Fibroblast of mammary gland (primary cell): ENCODE results near the gene CD3D.

Experiments
- DNase-seq: peaks from one replicate; pipeline ENCODE4 v3.0.0-alpha.2; 2010; ENCODE audit warnings: low read depth
- H3K4me3 ChIP-seq: 2 replicates; pipeline ENCODE4 v1.5.1; 2011; ENCODE audit warnings: low read depth, mild to moderate bottlenecking, low read length, moderate library complexity; ENCODE audit not compliant: control insufficient read depth
- TF ChIP-seq, protein P1 (sequence below): conservative IDR thresholded peaks from 2 replicates; pipeline ENCODE4 v1.5.1; 2011; ENCODE audit warnings: low read depth, low read length, inconsistent platforms; ENCODE audit not compliant: control insufficient read depth, insufficient read depth

Gene CD3D

DNA sequence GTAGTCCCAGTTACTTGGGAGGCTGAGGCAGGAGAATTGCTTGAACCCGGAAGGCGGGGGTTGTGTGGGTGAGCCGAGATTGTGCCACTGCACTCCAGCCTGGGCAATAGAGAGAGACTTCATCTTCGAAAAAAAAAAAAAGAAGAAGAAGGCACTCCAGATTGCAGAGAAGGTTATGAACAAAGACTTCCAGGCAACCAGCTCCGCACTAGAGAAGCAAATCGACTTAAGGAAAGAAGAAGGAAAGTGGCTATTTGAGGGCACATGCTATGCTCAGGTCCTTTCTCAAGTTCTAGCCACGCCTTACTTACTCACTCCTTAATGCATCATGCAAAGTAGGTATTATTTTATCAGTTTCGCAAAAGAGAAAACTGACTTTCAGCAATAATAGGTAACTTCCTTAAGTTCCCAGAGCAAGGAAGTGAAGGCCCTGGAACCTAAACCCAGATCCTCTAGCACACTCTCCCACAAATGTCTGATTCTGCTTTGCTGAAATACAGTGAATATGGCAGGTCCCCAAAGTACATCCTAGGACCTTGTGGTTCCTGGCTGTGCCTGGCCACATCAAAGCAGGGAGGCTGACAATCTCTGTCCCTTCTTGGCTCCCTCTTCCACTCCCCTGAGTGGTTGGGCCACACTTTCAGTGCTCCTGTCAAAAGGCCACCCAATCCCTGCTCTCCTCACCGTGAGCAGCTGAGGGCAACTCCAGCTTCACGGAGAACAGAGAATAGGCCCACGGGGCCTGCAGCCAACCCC, 23.7 kb downstream of the CD3D start:
- no peak for DNase-seq
- no peak overlapping the region for H3K4me3 ChIP-seq
- TF ChIP-seq, protein P1, sequence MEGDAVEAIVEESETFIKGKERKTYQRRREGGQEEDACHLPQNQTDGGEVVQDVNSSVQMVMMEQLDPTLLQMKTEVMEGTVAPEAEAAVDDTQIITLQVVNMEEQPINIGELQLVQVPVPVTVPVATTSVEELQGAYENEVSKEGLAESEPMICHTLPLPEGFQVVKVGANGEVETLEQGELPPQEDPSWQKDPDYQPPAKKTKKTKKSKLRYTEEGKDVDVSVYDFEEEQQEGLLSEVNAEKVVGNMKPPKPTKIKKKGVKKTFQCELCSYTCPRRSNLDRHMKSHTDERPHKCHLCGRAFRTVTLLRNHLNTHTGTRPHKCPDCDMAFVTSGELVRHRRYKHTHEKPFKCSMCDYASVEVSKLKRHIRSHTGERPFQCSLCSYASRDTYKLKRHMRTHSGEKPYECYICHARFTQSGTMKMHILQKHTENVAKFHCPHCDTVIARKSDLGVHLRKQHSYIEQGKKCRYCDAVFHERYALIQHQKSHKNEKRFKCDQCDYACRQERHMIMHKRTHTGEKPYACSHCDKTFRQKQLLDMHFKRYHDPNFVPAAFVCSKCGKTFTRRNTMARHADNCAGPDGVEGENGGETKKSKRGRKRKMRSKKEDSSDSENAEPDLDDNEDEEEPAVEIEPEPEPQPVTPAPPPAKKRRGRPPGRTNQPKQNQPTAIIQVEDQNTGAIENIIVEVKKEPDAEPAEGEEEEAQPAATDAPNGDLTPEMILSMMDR = no peak

DNA sequence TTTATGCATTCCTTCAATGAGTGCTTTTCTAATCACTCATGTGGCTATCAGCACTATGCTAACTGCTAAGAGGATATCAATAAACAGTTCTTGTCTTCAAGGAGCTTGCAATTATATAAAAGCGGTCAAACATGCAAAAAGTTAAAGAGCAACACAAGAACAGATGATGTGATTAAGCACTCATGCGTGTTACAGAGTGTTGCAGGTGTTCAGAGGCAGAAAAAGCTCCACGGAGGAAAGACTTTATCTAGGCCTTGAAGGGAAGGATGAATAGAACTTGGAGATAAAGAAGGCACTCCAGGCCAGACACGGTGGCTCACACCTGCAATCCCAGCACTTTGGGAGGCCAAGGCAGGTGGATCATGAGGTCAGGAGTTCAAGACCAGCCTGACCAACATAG, 24.4 kb downstream of the CD3D start:
- TF ChIP-seq, protein P1 = no peak
- DNase-seq = no peak
- no peak overlapping the region for H3K4me3 ChIP-seq

DNA sequence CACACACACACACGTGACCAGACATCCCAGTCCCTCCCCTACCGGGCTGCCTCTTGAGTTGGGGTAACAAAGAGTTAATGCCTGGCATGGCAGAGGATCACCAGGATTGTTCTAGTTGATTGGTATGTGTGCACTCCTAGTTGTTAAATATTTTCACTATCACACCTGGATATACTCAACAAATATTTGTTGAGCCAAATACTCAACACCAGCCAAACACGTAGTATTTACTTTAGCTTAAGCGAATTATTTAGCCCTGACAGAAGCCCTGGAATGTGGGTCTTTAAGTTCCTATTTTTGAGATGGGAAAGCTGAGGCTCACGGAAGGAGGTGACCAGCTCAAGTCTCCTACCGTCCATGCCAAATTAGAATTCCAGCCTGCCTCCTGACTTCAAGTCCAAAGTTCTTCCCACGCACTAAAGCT, 27.5 kb downstream of the CD3D start:
- TF ChIP-seq, protein P1 = no peak
- H3K4me3 ChIP-seq = no peak overlapping the region
- DNase-seq = no peak

DNA sequence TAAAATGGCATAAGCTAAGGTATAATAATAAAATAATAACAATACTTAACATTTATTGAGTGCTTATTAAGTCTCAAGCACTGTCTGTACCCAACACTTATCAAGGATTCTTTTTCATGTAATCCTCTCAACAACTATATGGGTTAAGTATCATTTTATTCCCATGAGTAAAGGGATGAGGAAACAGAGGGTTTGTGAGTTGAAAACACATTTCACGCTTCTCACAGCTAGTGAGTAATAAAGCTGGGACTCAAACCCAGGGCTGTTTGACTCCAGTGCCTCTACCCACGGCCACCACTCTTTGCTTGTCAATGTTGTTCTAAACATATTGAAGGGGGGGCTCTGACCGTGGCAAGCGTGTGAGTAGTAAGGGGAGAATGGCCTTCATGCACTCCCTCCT, 29.3 kb downstream of the CD3D start:
- TF ChIP-seq, protein P1 = no peak
- DNase-seq = peak; percentile 53
- H3K4me3 ChIP-seq = no peak overlapping the region

DNA sequence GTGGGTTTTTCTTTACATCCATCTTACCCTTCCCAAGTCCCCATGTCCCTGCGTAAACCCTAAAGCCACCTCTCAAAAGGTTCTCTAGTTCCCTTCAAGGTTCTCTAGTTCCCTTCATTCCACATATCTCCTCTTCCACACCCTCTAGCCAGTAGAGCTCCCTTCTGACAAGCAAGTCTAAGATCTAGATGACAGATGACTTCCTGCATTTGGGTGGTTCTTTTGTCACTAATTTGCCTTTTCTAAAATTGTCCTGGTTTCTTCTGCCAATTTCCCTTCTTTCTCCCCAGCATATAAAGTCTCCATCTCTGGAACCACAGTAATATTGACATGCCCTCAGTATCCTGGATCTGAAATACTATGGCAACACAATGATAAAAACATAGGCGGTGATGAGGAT, 30.2 kb downstream of the CD3D start:
- TF ChIP-seq, protein P1 = no peak
- no peak for DNase-seq
- no peak overlapping the region for H3K4me3 ChIP-seq

DNA sequence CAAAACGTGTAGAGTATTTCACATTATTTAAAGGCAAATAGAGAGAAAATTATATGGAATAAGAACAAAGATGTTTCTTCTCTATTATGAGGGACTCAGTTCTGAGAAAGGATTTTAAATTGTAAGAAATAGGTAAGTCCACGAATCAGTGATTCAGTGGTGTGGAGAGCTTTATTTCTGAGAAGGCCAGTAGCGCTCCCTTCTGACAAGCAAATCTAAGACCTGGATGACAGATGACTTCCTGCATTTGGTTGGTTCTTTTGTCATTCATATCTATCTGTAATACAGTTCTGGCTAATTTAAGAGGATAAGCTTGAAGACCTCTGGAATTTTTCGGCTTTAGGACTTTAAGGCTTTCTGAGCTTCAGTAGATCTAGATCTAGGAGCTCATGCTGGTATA, 31.0 kb downstream of the CD3D start:
- TF ChIP-seq, protein P1 = no peak
- H3K4me3 ChIP-seq = no peak overlapping the region

DNA sequence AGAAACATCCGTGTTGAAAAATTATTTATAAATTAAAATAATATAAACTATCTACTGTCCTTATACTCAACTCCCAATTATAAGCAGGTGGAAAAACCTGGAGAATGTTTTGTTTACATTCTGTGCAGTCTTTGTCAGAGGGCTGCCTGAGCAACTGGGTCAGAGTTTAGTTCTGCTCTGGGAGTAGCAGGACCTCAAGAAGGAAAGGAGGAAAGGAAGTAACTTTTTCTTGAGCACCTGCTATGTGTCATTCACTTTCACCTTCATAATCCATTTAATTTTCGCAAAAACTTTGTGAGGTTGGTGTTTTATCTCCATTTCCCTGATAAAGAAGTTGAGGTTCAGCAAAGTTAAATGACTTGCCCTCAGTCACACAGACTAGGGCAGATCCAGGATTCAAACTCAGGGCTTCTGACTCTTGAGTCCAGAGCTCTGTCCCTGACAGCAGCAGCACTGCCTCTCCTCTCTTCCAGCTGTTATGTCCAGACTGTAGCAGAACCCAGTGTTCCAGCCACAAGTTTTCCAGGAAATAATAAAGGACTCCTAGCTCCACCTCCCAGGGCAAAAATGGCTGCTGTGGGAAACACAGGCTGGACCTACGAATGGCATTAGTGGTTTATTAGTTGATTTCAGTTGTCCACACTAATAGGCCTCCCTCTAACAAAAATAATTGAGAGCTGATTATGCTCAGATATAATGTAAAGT, 31.6 kb downstream of the CD3D start:
- TF ChIP-seq, protein P1 = no peak
- no peak overlapping the region for H3K4me3 ChIP-seq
- DNase-seq = no peak

More for the DNA sequence above, 31.0 kb downstream of the CD3D start:
- no peak for DNase-seq
